Hepatocyte (in vitro differentiated cells): ENCODE data around the gene VENTX. TPM values are rescaled to one million over a fixed set of nuclear protein-coding genes. Genes with fewer than 3 reads are reported as not detected.

Experiments used
- DNase-seq: peaks from one replicate; pipeline ENCODE4 v3.0.0-alpha.2; 2016; ENCODE audit warnings: low spot score
- H2AFZ ChIP-seq: fragments of 200-600 bp; sonication (generic); 2 replicates; pipeline ENCODE4 v1.6.0; 2016; ENCODE audit warnings: antibody characterized with exemption, mild to moderate bottlenecking
- H3K27ac ChIP-seq: fragments of 200-600 bp; sonication (generic); 2 replicates; pipeline ENCODE4 v1.5.1; 2016; ENCODE audit warnings: mild to moderate bottlenecking
- H3K27me3 ChIP-seq: fragments of 200-600 bp; sonication (generic); 2 replicates; pipeline ENCODE4 v1.6.1; 2016
- H3K36me3 ChIP-seq: fragments of 200-600 bp; sonication (generic); replicated peaks from 2 replicates; pipeline ENCODE4 v1.5.1; 2016; ENCODE audit warnings: low read depth; ENCODE audit not compliant: insufficient read depth
- H3K4me1 ChIP-seq: fragments of 200-600 bp; sonication (generic); 2 replicates; pipeline ENCODE4 v1.5.1; 2016; ENCODE audit warnings: mild to moderate bottlenecking, moderate library complexity; ENCODE audit not compliant: insufficient read depth
- H3K4me2 ChIP-seq: fragments of 200-600 bp; sonication (generic); 2 replicates; pipeline ENCODE4 v1.6.0; 2016
- H3K4me3 ChIP-seq: fragments of 200-600 bp; sonication (generic); 2 replicates; pipeline ENCODE4 v1.5.1; 2016; ENCODE audit warnings: mild to moderate bottlenecking
- H3K79me2 ChIP-seq: fragments of 200-600 bp; sonication (generic); 2 replicates; pipeline ENCODE4 v1.6.0; 2017; ENCODE audit warnings: mild to moderate bottlenecking
- H3K9me2 ChIP-seq: fragments of 200-600 bp; sonication (generic); replicated peaks from 2 replicates; pipeline ENCODE4 v1.6.0; 2017; ENCODE audit warnings: mild to moderate bottlenecking; ENCODE audit not compliant: insufficient read depth
- H3K9me3 ChIP-seq: fragments of 200-600 bp; sonication (generic); 2 replicates; pipeline ENCODE4 v1.5.1; 2016; ENCODE audit warnings: low read depth, mild to moderate bottlenecking
- H4K20me1 ChIP-seq: fragments of 200-600 bp; sonication (generic); 2 replicates; pipeline ENCODE4 v1.6.0; 2016; ENCODE audit warnings: mild to moderate bottlenecking; ENCODE audit not compliant: insufficient read depth, poor library complexity, severe bottlenecking
- CTCF ChIP-seq: fragments of 200-600 bp; sonication (generic); IDR thresholded peaks from 2 replicates; pipeline ENCODE4 v1.5.1; 2016; ENCODE audit warnings: antibody characterized with exemption, mild to moderate bottlenecking; ENCODE audit not compliant: poor library complexity
- EZH2 ChIP-seq: fragments of 200-600 bp; sonication (generic); IDR thresholded peaks from 2 replicates; pipeline ENCODE4 v1.6.1; 2016; ENCODE audit warnings: antibody characterized with exemption, mild to moderate bottlenecking, borderline replicate concordance
- EZH2phosphoT487 ChIP-seq: fragments of 200-600 bp; sonication (generic); IDR thresholded peaks from one replicate; pipeline ENCODE4 v1.6.1; 2018; ENCODE audit warnings: antibody characterized with exemption, mild to moderate bottlenecking, low read depth, moderate library complexity; ENCODE audit not compliant: unreplicated experiment, severe bottlenecking
- WGBS: methylation state at CpG from one replicate; pipeline ENCODE4 v1.1.6; 2016; ENCODE audit warnings: low lambda C conversion rate; ENCODE audit errors: missing lambda C conversion rate; 5-methylcytosine and 5-hydroxymethylcytosine counted together
- microRNA counts: library from miRNA; unstranded; fragments of <30 nt; microRNA quantifications from one replicate; lab custom pipeline; 2017
- microRNA-seq: library from miRNA; unstranded; fragments of <30 nt; microRNA quantifications from one replicate; pipeline ENCODE4, GENCODE V29; 2017
- polyA plus RNA-seq: library from polyadenylated mRNA; unstranded; fragments of >200 nt; fragmentation: Nextera tagmentation; extraction: Ambion mirVana; gene quantifications from 2 replicates; pipeline ENCODE4 v1.2.1, GENCODE V29; 2016
- total RNA-seq: library from RNA; depleted of rRNA; stranded (reverse); fragments of >200 nt; gene quantifications from 2 replicates; pipeline ENCODE4 v1.2.3, GENCODE V29; 2014

The VENTX gene
- total and polyA plus RNA-seq, 2 experiments from 2014 or later = not detected

- no peak for TF ChIP-seq EZH2
- no peak for TF ChIP-seq EZH2phosphoT487
- TF ChIP-seq CTCF = no peak
- 99% methylated on average over 31 of the region's 46 CpGs for WGBS
- no peak overlapping the region for H3K27ac ChIP-seq
- no peak overlapping the region for H3K4me3 ChIP-seq
- DNase-seq = no peak
- H3K4me2 ChIP-seq = no peak overlapping the region
- no peaks in the 10 kb centered on the region for H3K9me3 ChIP-seq
- no peaks in the 10 kb centered on the region for H4K20me1 ChIP-seq
- no peaks in the 10 kb centered on the region for H3K4me1 ChIP-seq
- H3K79me2 ChIP-seq = no peaks in the 10 kb centered on the region
- H3K27me3 ChIP-seq = no peaks in the 10 kb centered on the region
- no peaks in the 10 kb centered on the region for H3K9me2 ChIP-seq
- peaks cover 2% of the 10 kb centered on the region for H3K36me3 ChIP-seq
- no peak overlapping the region for H2AFZ ChIP-seq
These were observed 50.3 kb downstream of the VENTX start for GRCh38 chr10:133287832-133288500.

- Histone ChIP-seq H2AFZ (no peak overlapping the region), H3K9me3 (no peaks in the 10 kb centered on the region), H3K36me3 (peaks cover 2% of the 10 kb centered on the region), H3K9me2 (no peaks in the 10 kb centered on the region), H3K79me2 (no peaks in the 10 kb centered on the region), H3K4me3 (no peak overlapping the region), H3K4me1 (no peaks in the 10 kb centered on the region), H3K4me2 (no peak overlapping the region), H3K27ac (no peak overlapping the region), H4K20me1 (no peaks in the 10 kb centered on the region), H3K27me3 (no peaks in the 10 kb centered on the region)
- WGBS = 91% methylated on average over 24 of the region's 24 CpGs
- no peak for TF ChIP-seq CTCF
- no peak for TF ChIP-seq EZH2
- TF ChIP-seq EZH2phosphoT487 = no peak
- no peak for DNase-seq
These were observed 52.1 kb downstream of the VENTX start for GRCh38 chr10:133289761-133290160.

MicroRNAs encoded within 50 kb of the gene (microRNA counts, 767-probe panel; counts per million panel counts)
- not detected for microRNA hsa-miR-202-3p (lab: Ali Mortazavi, UCI)

Small RNAs within 50 kb of the gene (microRNA-seq; reads per million reads assigned to microRNA genes)
- gene MIR202 = not detected

Other genes with a start within 250 kb of the VENTX start
- gene ADGRA1, start 149.9 kb upstream of the VENTX start, total RNA-seq = 0.47 TPM in 1 of 2 replicates, not detected in the other
- not detected in 2 replicates for gene ADGRA1, start 149.9 kb upstream of the VENTX start, polyA plus RNA-seq
- gene KNDC1, start 77.6 kb upstream of the VENTX start, total RNA-seq = 3.8 and 13.4 TPM in 2 replicates
- gene KNDC1, start 77.6 kb upstream of the VENTX start, polyA plus RNA-seq = 4.0 and 4.3 TPM in 2 replicates
- not detected in 2 replicates for gene UTF1, start 7.6 kb upstream of the VENTX start, total RNA-seq
- gene UTF1, start 7.6 kb upstream of the VENTX start, polyA plus RNA-seq = not detected in 2 replicates
- gene ADAM8, start 39.0 kb downstream of the VENTX start, total RNA-seq = 1.9 and 5.1 TPM in 2 replicates
- 3.0 and 5.4 TPM in 2 replicates for gene ADAM8, start 39.0 kb downstream of the VENTX start, polyA plus RNA-seq
- gene TUBGCP2, start 71.0 kb downstream of the VENTX start, total RNA-seq = 39.9 and 44.8 TPM in 2 replicates
- 51.5 and 54.7 TPM in 2 replicates for gene TUBGCP2, start 71.0 kb downstream of the VENTX start, polyA plus RNA-seq
- gene ZNF511, start 71.1 kb downstream of the VENTX start, total RNA-seq = 26.1 and 36.9 TPM in 2 replicates
- gene ZNF511, start 71.1 kb downstream of the VENTX start, polyA plus RNA-seq = 48.5 and 56.9 TPM in 2 replicates
- 2.3 TPM in 1 of 2 replicates, not detected in the other for gene CALY, start 99.0 kb downstream of the VENTX start, total RNA-seq
- 3.1 and 3.7 TPM in 2 replicates for gene CALY, start 99.0 kb downstream of the VENTX start, polyA plus RNA-seq
- 146 and 156 TPM in 2 replicates for gene PRAP1, start 109.5 kb downstream of the VENTX start, total RNA-seq
- 178 and 324 TPM in 2 replicates for gene PRAP1, start 109.5 kb downstream of the VENTX start, polyA plus RNA-seq
- 17.3 and 34.6 TPM in 2 replicates for gene FUOM, start 120.2 kb downstream of the VENTX start, total RNA-seq
- gene FUOM, start 120.2 kb downstream of the VENTX start, polyA plus RNA-seq = 31.1 and 35.0 TPM in 2 replicates
- 146 TPM in 2 replicates for gene ECHS1, start 135.5 kb downstream of the VENTX start, total RNA-seq
- gene ECHS1, start 135.5 kb downstream of the VENTX start, polyA plus RNA-seq = 167 and 204 TPM in 2 replicates
- gene PAOX, start 141.4 kb downstream of the VENTX start, total RNA-seq = 11.5 and 12.7 TPM in 2 replicates
- 19.6 and 27.6 TPM in 2 replicates for gene PAOX, start 141.4 kb downstream of the VENTX start, polyA plus RNA-seq
- 53.2 and 57.0 TPM in 2 replicates for gene MTG1, start 156.3 kb downstream of the VENTX start, total RNA-seq
- gene MTG1, start 156.3 kb downstream of the VENTX start, polyA plus RNA-seq = 154 and 180 TPM in 2 replicates
- 0.28 and 0.97 TPM in 2 replicates for gene SPRN, start 186.8 kb downstream of the VENTX start, total RNA-seq
- gene SPRN, start 186.8 kb downstream of the VENTX start, polyA plus RNA-seq = 2.6 and 2.7 TPM in 2 replicates
- gene SCART1, start 216.1 kb downstream of the VENTX start, total RNA-seq = 0.16 and 1.00 TPM in 2 replicates
- gene SCART1, start 216.1 kb downstream of the VENTX start, polyA plus RNA-seq = 0.22 and 0.63 TPM in 2 replicates